T-helper 1 cell (primary cell): ENCODE results near the gene SLC25A38.
"Not testable (repeated sequence)": the region's sequence is repeated elsewhere in the genome, so short reads cannot be mapped to it uniquely, and the experiment has no call there.

ENCODE experiments used
- DNase-seq, 5 donors: peaks; one replicate each; pipeline ENCODE4 v3.0.0-alpha.2; 2012 to 2020

Gene SLC25A38

DNA sequence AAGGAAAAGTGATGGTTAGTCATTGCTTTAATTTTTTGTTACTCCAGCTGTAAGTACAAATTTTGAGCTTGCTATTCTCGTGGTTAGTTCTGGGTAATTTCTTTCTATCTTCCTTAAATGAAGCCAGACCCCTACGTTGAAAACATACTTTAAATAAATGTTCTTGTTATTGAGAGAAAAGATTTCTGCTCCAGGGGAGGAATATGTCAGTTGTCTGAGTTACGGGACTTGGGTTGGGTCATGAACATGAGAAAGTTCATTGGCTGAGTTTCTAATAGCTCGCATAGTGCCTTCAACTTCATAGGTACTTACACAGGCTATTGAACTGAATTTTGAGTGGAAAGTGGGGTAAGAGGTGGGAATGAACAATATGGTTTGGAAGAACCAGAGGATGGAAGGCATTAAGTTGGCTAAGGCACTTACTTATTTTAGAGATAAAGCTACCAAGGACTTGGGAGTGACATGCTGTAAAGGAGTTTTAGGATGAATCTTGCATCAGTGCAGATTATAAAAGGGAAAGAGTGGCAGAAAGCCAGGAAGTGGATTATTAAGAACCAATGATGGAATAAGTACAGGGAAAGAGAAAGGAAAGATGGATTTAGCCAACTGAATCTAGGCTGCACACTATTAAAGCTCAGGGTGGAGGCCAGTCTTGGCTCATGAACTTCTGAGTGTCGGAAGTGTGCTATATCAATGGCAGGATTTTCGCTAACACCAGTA is 24.8 kb downstream of the SLC25A38 start:
- no peak for DNase-seq

DNA sequence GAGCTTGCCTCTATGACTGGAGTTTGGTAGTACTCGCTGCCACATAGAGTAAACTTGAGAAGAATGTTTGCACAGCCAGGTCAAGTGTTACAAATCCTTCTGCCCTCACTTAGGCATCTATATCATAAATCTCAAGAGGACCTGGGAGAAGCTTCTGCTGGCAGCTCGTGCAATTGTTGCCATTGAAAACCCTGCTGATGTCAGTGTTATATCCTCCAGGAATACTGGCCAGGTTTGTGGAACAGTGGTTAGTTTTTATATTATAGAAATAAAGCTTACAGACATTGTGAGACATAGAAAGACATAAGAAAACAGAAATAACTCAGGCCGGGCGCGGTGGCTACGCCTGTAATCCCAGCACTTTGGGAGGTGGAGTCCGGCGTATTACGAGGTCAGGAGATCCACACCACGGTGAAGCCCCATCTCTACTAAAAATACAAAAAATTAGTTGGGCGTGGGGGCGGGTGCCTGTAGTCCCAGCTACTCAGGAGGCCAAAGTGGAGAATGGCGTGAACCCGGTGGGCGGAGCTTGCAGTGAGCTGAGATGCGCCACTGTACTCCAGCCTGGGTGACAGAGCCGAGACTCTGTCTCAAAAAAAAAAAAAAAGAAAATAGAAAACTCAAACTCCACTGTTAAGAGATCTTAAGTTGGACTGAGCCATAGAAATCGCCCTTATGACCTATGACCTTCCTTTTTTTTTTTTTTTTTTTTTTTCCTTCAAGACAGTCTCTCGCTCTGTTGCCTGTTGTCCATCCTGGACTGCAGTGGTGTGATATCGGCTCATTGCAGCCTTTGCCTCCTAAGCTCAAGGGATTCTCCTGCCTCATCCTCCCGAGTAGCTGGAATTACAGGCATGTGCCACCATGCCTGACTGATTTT is 25.6 kb downstream of the SLC25A38 start:
- DNase-seq, result no peak

DNA sequence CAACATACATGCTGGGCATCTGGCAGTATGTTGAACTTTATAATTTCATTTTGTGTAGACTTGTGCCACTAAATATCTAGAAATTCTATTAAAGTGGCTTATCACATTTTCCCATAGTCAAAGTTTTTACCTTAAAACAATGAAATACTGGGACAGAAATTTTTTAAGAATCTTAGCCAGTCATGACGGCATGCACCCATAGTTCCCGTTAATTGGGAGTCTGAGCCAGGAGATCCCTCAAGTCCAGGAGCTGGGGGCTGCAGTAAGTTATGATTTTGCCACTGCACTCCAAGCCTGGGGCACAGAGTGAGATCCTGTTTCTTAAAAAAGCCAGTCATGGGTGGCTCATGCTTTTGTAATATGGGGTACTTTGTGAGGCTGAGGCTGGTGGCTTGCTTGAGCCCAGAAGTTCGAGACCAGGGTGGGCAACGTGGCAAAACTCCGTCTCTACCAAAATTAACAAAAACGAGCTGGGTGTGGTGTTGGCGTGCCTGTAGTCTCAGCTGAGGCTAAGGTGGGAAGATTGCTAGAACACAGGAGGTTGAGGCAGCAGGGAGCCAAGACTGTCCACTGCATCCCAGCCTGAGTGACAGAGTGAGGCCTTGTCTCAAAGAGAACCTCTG is 26.5 kb downstream of the SLC25A38 start:
- DNase-seq, result no peak

DNA sequence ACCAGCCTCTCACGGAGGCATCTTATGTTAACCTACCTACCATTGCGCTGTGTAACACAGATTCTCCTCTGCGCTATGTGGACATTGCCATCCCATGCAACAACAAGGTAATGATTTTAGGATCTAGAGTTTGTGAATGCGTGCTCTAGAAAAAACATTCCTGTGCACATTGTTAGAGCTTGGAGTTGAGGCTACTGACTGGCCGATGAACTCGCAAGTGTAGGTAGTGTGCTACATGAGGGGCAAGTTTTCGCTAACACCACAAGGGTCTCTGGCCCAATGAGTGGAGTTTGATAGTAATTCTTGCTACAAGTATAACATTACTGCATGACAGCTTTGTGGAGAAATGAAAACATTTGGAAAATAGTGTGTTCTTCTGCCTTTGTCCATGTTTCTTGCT is 27.7 kb downstream of the SLC25A38 start:
- DNase-seq, result no peak

DNA sequence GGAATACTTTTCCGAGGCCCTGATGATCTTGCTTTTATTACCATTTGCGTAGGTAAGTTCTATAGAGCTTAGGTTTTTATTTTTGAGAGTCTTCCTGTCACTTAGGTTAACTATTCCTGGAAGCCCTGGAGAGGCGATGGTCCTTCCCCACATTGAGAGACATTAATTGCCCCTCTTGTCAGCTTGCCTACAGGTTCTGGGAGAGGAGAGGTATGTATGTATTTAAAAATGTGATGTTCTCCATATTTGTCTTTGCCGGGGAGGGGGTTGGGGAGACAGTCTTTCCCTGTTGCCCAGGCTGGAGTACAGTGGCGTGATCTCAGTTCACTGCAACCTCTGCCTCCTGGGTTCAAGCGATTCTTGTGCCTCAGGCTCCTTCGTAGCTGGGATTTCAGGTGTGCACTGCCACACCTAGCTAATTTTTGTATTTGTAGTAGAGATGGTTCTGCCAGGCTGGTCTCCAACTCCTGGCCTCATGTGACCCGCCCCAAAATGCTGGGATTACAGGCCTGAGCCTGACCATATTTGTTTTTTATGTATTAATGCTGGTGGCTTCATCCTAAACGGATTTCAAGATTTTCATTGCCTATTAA is 29.6 kb downstream of the SLC25A38 start:
- DNase-seq, result no peak

DNA sequence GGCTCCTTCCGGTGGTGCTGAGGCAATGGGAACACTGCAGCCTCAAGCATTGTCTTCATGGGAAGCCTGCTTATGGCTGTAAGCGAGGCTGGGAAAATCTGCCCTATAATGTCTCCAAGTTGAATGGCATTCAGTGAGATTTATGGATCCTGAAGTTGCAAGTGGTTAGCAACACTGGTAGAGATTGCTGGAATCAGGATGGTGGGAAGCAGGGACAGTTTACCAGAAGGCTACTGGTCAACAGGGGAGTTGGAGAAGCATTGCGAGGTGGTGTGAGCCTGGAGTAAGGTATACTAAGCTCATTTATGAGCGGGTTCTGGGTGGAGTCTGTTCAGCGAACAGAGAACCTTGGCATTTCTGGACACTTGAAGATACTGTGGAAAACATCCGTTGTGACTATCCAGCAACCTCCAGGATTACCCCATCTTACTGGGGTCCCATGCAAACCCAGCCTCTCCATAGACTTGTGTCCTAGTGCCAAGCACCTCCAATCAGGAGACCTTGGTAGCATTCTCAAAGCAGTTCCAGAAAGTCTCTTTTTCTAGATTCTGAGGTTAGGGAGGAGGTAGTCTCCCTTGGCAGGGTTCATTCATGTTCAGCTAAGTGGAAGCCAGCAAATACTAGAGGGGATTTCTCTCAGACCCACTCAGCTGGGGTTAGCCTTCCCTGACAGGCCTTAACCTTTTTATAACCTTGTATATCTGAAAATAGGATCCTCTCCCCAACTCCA is 30.7 kb downstream of the SLC25A38 start:
- no peak for DNase-seq

DNA sequence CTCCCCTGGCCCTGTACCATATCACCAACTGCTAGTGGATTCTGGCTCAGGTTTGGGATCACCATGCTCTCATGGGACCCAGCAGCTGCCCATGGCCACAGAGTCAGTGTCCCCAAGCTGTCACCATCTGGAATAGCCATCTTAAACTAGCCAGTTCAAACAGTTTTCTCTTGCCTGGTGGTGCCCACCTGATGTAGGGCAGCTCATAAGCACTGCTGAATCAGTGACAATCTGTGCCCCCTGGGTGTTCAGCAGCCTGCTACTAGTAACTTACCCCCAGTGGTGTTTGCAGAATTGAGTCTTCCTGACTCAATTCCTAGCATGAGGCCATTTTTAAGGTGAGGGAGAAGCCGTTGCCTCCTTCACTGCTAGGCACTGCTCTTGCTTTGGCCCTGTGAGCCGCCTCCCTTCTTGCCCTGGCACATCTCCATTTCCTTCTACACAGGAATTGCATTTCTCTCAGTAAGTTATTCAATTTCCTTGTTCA is 31.3 kb downstream of the SLC25A38 start:
- no peak for DNase-seq

DNA sequence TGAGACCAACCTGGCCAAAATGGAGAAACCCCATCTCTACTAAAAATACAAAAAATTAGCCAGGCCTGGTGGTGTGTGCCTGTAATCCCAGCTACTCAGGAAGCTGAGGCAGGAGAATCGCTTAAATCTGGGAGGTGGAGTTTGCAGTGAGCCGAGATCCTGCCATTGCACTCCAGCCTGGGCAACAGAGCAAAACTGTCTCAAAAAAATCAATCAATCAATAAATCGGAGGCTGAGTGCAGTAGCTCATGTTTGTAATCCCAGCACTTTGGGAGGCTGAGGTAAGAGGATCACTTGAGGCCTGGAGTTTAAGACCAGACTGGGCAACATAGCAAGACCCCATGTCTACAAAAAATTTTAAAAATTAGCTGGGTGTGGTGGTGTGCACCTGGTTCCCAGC is 32.1 kb downstream of the SLC25A38 start:
- not testable (repeated sequence) for DNase-seq

DNA sequence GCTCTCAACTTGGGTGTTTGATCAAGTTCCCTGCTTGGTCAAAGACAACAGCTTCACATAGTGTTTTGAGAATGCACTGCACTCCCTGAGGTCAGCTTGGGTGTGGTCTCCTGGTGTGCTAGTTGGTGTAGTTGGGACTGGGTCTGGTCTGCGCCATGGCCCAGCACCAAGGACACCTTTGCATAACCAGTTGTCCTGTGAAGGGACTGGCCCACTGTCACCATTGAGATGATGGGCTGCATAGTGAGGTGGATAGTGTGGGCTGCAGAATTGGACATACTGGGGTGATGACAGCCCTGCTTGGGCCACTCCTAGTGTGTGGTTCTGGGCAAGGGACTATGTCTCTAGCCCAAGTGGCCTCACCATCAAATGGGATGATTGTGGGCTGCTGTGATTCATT is 32.8 kb downstream of the SLC25A38 start:
- no peak for DNase-seq

DNA sequence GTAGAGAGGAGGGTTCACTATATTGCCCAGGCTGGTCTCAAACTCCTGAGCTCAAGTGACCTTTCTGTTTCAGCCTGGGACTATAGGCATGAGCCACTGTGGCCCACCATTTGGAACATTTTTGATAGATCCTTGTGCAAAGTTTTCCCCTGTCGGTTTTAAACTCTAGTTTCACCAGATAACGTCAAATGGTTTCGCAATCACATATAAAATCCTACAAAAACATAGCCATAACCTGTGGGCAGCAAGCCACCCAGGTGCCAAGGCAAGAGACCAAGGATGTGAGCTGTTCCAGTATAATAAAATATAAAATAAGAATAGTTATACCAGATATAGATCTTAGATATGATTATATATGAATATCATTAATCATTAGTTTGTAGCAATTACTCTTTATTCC is 33.8 kb downstream of the SLC25A38 start:
- DNase-seq, result not testable (repeated sequence)

DNA sequence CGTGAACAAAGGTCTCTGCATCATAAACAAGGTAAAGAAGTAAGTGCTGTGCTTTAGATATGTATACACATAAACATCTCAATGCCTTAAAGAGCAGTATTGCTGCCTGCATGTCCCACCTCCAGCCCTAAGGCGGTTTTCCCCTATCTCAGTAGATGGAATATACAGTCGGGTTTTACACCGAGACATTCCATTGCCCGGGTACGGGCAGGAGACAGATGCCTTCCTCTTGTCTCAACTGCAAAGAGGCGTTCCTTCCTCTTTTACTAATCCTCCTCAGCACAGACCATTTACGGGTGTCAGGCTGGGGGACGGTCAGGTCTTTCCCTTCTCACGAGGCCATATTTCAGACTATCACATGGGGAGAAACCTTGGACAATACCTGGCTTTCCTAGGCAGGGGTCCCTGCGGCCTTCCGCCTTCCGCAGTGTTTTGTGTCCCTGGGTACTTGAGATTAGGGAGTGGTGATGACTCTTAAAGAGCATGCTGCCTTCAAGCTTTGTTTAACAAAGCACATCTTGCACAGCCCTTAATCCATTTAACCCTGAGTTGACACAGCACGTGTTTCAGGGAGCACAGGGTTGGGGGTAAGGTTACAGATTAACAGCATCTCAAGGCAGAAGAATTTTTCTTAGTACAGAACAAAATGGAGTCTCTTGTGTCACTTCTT is 35.5 kb downstream of the SLC25A38 start:
- not testable (repeated sequence) for DNase-seq

DNA sequence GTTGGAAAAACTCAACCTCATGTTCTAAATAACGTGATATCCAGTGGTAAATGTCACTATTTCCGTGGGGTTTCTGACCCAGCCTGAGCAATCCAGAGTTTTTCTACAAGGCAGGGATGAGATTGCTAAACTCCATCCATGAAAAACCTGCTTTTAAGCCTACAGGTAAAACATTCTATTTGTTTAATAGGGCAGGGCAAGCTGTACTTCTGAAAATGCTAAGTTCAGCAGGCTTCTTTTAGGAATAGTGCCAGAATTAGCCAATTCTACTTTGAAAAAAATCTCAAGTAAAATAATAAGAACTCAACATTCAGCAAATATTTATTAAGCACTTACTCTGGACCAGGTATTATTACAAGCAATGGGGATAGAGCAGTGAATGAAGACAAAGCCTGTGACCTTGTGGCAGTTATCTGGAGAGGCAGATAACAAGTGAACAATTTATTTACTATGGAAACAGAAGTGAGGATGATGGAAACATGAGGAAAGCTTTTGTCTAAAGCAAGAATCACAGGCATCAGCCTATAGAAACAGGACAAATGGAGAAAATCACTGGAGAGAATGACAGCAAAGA is 36.7 kb downstream of the SLC25A38 start:
- no peak for DNase-seq

DNA sequence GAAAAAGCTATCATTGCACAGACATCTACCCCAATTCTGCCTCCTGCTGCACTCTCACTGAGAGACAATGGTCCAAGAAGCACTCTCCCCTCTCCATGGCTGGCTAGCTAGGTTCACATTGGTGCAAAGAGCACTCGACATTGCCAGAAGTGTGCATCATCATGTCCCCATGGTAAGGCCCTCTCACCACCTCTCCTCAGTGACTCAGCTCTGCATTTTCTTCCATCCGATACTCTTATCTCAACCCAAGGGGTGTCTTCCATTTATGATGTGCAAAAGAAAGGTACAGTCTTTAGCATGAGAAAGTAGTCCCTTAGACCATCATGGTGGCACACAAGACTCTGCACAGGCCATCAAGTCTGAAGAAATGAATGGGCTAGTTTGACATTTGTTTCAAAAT is 37.4 kb downstream of the SLC25A38 start:
- no peak for DNase-seq

DNA sequence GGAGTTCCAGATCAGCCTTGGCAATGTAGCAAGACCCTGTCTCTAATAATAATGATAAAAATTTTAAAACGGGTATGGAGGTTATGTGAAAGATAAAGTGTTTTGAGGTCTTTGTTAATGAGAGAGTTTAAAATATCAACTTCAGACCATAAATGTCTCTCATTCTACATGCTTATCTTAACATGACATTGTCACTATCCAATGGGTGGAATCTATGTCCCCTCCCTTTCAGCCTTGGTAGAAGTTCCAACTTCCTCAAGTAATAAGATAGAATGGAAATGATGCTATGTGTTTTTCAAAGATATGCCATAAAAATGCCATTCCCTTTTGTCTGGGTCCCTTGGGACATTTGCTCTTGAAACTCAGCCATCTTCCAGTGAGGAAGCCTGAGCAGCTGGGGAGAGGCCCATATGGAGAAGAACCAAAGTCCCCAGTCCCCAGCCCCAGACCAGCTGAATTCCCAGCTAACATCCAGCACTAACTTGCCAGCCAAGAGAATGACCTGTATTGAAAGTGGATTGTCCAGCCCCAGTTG is 40.3 kb downstream of the SLC25A38 start:
- DNase-seq, result no peak

DNA sequence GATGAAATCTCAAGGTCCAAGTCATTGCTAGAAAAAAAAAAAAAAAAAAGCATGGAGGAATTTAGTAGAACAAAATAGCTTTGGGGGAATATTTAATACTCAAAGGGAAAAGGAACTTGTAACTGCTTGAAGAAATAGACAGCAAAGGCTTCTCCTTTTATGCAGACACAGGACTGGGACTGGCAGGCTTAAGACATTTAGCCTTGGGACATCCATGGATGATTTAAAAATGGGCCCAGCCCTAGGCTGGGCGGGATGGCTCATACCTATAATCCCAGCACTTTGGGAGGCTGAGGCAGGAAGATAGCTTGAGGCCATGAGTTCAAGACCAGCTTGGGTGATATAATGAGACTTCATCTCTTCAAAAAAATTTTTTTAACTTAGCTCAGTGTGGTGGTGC is 43.1 kb downstream of the SLC25A38 start:
- DNase-seq, result no peak

DNA sequence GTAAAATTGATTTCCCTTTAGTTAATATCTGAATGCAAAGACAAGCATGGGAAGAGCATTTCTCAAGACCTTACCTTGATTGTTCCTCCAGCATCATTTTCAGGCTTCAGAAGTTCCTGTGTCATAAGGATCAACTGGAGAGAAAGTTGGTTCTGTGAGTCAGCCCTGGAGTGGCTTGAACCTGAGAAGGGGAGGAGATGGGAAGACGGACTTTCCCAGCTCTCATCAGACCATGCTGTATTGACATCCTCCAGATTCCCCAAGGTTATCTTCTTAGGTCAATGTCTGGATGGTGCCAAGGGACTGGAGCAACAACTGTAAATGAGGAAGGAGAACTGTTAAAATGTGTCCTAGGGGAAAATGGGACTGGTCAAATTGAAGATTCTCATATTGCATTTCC is 44.3 kb downstream of the SLC25A38 start:
- no peak for DNase-seq

DNA sequence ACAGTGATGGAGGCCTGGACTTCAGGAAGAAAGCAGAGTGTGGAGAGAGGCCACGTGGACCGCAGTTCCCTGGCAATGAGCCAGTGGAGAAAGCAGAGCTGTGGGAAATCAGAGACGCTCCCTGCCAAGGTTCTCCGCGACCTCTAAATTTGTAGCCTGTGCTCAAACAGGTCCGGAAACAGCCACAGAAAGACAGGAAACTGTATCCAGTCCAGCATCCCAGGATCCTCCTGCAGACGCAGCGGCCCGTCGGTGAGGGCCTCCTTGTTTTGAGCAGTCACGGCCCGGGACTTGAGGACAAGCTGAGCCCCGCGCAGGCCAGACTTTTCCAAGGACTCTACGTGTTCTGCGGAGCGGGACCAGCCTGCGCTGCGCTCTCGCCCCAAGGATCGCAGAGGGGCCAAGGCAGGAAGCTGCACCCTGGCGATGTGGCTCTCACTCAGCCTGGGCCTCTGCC is 45.6 kb downstream of the SLC25A38 start:
- no peak for DNase-seq

DNA sequence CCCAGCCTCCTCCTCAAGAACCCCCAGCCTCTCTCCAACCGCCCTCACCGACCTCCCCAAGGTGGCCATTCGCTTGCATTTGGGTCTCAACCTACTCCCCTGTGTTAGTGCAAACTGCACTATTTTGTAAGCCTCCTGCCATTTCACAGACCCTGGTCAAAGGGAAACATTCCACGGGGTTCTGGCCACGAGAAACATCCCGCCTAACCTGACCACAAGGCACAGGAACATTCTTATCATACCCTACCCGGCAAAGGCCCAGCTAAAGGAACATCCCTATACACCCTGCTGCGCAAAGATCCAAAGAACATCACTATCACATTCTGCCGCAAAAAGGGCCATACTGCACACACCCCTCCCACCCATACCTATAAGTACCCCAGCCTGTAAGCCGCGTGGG is 46.3 kb downstream of the SLC25A38 start:
- no peak for DNase-seq

DNA sequence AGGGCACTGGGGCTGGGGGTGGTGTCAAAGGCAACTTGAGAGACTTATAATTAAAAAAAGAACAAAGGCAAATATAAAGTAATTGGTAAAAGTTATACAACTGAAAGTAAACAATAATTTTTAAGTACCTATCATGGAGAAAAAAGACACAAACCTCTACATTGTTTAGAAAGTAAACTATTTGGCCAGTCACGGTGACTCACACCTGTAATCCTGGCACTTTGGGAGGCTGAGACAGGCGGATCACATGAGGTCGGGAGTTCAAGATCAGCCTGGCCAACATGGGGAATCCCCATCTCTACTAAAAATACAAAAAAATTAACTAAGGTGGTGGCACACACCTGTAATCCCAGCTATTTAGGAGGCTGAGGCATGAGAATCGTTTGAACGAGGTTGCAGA is 49.2 kb downstream of the SLC25A38 start:
- DNase-seq, result no peak

DNA sequence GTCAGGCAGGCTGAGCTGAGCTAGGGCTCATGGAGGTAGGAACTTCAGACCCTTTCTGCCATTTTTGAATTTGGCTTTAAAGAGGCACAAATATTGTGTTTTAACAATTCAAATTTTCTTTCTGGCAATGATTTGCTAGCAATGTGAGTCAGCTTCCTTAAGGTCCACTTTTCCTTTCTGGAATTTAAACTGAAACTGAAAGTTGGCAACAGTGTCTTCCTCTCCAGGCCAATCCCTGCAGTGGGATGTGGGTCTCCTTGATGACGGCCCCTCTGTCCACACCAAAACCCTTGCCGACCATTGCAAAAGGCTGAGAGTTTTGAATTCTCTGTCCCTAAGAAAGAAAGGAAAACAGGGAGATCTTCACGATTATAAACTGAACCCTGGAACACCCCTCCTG is 50.5 kb downstream of the SLC25A38 start:
- no peak for DNase-seq

DNA sequence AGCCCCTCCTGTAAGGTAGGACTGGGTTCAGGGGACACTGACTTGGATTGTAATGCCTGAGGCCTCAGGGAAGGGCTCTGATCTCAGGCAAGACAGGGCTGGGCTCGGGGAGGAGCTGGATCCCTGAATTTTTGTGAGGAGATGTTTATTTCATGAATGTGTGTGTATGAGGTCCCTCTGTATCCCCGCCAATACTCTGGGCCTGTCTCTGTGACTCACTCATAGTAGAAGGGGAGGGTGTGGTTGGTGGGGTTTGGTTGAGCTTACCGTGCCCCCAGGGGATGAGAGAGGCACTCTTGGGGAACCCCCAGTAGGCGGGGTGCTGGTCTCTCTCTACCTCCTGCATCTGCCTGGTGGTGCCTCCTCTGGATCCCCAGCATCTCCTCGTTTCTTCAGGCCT is 51.4 kb downstream of the SLC25A38 start:
- DNase-seq, result no peak
